Superior temporal gyrus (tissue), 1 donor: ENCODE measurements around the gene EMP1.
A peak's percentile ranks its signal among the peaks of the same experiment; 100 is the strongest.

ENCODE experiments used
- DNase-seq: peaks from one replicate; pipeline ENCODE4 v3.0.0-alpha.2; 2016; ENCODE audit errors: extremely low spot score

The EMP1 gene

DNA sequence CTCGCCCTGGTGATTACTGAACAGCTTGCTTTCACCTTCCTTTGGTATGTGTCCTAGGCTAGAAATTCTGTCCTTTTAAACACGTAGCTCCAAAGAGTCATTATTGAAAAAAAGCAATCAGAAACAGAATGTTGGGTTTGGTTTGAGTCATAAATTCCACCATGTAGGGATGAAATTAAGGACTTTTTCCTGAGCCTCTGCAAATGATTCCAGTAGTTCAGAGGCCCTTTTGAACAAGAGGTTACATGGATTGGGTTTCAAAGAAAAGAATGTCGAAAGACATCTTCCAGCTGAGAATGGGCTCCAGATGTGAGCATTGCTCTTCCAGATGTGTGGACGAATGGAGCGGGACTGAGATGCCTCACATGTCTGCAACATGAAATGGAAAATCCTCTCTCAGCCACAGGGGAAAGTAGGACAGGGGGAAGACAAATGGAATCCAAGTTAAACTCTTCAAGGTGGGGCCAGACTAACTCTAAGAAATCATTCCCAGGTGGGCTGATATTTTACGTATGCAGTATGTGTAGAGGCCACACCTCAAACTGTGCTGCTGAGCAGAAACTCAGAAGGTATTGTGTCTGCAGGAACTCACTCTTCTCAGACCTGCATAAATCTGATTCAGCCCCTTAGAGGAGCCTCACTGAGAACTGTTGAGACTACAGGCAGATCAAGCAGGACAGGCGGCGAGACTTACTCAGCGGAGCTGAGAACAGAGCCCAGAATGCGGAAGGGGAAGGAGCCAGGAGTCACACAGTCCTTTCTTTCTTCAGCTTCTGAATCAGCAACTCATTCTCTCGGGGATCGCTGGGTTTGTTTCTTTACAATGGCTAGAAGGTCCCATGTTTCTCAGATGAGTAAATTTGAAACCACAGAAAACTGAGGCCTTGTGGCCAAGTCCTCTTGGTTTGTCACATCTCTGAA lies 23.3 kb upstream of the EMP1 start:
- DNase-seq: peak; percentile 47

DNA sequence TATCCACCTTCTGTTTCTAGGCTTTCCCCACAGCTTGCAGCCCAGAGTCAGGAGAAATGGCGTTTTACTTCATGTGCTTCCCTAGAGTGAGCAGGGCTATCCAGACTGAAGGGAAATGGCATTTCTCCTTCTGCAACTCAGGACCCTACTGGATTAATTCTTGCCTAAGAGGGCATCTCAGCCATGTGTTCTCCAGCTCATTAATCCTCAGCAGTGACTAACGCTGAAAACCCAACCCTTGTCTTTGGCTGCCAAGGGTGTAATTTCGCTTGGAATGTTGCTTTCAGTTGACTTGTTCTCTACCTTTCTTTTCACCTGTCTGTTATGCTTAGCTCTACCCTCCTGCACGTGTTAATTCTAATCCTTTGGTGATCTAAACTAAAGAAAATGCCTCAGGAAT lies 21.0 kb upstream of the EMP1 start:
- no peak for DNase-seq

DNA sequence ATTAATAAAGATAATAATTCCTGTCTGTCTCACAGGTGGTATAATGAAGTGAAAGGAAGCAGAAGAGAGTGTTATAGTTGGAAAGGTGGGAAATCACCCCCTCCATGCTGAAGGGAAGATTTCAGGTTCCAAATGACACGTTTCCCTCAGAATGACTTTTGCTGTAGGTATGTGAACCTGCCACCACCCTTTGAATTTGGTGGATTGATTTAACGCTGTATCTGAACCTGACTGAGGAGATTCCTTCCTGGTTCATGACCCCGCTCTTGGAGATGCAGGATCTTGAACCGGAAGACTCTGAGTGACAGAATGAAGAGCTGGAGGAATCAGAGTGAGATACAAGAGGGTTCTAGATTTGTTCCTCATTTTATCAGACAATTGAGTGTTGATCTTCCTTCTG lies 20.3 kb upstream of the EMP1 start:
- DNase-seq: no peak

DNA sequence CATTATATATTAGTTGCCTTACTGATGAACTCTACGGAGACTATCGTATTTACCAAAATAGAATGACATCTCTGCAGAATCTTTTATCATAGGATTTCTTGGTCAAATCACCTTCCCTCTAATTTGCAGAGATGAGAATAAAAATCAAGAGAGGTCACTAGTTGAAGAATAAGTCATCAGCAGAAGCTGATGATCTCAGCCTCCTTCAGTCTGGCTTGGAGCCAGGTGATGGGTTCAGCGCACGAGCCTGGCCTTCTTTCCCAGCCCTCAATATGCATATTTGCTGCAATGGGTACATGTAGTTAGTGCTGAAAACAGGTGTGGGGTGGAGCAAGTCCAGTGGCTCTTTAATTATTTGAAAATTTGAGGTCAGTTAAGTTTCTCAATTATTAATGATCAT lies 19.2 kb upstream of the EMP1 start:
- no peak for DNase-seq

DNA sequence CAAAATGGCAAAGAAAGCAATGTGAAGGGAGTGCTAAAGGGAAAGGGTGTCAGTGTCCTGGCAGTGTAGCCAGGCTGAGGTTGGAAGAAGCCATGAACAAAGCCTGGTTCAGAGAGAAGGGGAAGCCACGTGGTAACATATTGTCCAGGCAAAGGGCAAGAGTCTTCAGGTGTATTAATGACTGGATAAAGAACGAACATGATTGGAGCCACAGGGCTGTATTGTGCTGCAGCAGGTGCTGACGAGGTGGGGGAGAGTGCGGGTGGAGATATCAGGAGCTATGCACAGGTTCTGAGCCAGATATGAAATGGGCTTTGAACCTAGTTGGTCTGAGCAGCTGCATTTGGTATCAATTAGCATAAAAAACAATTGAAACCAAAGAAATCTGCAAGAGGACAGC lies 18.6 kb upstream of the EMP1 start:
- no peak for DNase-seq

DNA sequence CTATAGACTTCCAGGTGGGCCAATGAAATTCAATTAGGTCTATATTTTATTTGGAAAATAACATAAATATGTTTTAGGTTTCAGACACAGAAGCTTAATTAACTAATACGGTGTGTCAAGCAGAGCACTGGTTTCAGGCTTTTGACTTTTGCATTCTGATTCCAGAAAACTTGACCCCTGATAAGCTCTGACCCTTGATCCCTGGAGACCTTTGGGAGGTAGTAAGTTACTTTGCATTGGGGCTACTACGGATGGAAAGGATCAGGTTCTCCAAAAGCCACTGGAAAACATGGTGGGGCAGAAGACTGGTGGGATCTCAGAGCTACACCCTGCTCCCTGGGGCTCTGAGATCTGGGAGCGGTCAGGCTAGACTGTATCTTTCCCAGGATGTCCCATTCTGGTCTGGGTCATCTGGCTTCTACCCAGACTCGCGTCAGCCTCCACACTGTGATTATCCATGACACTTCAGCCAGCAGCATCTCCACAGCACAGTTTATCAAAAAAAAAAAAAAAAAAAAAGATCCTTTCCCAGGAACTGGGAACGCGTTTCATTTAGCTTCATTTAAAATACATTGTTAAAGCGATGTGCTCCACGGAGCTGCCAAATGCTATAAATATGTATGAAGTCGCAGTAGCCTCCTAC lies 17.8 kb upstream of the EMP1 start:
- no peak for DNase-seq

DNA sequence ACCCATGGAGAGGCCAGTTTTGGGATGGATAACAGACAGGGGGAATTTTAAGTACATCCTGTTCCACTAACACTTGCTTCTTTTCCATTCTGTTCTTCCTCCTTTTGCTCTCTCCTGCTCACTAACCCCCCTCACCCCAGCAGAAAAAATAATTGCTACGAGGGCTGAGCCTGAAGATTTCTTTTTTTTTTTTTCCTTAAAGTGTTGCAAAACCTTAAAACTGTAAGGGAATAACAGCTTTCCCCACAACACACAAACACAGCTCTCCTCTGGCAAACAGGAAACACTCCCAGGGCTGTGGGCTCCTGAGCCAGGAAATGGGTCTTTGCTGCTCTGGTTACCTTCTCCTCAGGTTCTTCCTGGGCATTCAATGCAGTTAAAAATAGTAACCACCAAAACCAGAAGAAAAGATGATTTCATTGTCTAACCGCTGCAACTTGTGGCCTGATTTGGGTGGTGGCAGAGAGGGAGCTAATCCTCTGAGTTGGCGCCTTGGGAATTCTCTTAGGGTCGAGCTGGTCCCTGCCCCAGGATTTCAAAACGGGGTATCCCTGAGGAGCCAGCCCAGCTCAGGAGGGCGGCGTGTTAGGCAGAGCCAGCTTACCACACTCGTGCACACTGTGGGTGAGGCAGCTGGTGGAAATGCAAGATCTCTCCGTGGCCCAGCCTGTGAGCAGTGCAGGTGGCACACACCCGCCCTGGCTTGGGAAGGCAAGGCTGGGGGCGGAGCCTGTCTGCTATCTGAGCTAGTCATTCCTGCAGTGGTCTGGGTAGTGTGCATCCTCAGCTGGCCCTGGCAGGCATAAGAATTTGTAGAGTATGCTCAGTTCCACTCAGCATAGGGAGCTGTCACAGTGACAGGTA lies 17.1 kb upstream of the EMP1 start:
- peak; percentile 76 for DNase-seq

DNA sequence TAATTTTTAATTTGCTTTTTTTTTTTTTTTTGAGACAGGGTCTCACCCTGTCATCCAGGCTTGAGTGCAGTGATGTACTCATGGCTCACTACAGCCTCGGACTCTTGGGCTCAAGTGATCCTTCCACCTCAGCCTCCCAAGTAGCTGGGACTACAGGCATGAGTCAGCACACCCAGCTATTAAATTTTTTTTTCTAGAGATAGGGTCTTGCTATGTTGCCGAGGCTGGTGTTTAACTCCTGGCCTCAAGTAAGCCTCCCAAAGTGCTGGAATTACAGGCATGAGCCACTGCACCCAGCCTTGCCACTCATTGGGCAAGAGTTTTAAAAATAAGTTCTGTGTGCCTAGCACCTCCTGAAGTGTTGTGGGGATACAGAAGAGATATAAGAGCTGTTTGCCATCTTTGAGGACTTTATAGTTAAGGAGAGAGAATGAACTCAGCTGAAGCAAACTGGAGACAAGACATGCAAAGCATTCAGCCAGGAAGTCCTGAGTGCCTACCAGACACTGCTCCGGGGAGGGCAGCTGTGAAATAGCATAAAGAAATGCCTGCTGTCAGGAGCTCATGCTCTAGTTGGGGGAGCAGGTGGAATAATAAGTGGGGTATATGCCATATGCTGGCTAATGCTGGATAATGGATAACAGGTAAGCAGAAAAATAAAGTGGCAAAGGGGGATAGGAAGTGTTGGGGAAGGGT lies 15.0 kb upstream of the EMP1 start:
- no peak for DNase-seq

DNA sequence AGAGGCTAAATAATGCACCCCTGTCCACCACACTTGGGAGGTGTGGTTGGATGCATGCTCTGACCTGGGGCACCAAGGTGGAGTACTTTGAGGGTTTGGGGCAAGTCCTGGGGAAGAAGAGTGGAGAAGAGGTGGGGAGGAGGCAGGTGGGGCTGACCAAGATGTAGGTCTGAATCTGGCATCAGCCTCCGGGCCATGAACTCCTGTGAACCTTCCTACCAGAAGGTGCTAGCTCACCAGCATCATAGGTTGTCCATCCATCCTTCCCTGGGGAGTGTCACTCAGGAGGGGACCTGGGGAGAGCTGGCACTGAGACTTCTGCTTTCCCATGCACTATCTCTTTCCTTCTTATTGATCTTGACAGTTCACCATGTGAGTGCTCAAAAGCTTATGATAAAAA lies 13.6 kb upstream of the EMP1 start:
- DNase-seq: no peak

DNA sequence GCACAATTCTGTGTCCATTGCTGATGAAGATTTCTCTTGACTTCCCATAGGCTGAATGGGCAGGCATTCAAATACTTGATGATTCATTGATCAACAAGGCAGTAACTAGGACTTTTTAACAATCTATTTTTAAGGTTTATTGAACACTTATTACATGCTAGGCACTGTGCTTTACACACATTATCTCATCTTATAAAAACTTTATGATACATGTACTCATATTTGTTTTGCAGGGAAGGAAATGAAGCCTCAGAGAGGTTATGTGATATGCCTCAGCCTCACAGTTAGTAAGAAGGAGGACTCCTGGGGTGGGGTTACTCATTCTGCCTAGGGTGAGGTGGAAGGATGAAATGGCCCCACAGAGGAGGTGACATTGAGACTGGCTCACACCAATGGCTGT lies 12.9 kb upstream of the EMP1 start:
- DNase-seq: no peak

DNA sequence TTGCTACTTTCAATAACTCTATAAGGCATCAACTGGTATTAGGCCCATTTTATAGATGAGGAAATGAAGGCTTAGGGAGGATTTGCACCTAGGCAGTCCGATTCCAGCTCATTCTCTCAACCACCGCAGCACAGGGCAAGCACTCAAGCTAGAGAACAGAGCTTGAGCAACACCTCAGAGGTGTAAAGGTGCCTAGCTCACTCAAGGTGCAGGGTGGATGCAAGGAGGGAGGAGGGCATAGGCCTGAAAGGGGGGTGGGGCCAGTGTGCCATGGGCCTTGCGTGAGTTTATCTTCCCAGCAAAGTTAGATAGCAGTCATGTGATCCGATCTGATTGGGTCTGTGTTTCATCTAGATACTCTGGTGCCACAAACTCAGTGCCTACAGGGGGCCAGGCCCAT lies 10.2 kb upstream of the EMP1 start:
- no peak for DNase-seq

DNA sequence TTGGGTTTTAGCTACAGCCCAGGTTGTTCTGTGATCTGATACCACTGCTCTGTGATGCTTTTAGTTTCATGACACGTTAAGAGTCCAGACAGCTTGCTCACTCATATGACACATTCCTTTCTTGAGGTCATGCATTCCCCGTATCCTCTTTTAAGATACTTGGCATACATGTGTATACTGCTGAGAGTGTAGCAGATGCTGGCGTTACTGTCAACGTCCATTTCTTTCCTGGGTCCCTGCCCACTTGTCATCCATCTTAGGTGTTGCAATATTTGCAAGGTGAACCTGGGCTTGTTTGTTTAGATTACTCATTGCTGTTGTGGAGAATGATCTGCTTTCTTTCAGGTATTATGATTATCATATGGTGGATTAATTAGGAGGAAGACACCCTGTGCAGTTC lies 9.1 kb upstream of the EMP1 start:
- no peak for DNase-seq

DNA sequence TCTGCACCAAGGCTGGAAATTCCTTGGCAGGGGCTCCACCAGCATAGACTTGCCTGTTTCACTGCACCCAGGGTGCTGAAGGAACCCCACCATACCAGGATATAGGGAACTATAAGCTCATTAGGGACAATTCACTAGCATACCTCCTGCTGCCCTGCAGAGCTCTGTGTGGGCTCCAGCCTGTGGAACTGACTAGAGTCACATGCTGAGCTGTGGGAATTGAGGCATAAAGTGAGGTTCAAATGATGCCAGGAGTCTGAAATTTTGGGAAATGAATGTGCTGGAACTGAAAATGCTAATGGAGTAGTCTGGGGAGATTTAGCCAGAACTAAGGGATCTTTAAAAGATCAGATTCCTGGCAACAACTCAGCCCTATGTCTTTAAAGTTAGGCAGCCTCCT lies 7.3 kb upstream of the EMP1 start:
- DNase-seq: no peak

DNA sequence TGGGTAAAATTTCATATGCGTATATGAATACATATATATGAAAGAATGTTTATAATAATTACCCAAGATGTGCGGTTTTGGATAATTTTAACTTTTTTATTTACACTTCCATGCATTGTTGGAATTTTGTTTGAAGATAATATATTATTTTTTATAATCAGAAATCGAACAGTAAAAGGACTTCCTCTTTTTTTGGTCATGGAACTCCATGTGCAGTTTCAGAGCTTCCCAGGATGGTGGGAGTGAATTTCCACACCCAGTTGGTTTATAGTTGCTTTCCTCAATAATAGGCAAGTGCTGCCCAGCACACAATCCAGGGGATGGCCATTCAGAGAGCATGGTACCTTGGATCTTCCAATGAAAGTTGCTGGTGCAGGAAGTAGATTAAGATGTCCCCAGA lies 6.3 kb upstream of the EMP1 start:
- no peak for DNase-seq

DNA sequence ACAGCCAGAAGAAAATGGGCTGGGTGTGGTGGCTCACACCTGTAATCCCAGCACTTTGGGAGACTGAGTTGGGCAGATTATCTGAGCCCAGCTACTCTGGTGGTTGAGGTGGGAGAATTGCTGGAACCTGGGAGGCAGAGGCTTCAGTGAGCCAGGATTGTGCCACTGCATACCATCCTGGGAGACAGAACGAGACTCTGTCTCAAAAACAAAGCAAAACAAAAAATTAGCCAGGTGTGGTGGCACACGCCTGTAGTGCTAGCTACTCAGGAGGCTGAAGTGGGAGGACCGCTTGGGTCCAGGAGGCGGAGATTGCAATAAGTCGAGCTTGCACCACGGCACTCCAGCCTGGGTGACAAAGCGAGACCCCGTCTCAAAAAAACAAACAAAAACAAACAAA lies 3.8 kb upstream of the EMP1 start:
- DNase-seq: no peak

DNA sequence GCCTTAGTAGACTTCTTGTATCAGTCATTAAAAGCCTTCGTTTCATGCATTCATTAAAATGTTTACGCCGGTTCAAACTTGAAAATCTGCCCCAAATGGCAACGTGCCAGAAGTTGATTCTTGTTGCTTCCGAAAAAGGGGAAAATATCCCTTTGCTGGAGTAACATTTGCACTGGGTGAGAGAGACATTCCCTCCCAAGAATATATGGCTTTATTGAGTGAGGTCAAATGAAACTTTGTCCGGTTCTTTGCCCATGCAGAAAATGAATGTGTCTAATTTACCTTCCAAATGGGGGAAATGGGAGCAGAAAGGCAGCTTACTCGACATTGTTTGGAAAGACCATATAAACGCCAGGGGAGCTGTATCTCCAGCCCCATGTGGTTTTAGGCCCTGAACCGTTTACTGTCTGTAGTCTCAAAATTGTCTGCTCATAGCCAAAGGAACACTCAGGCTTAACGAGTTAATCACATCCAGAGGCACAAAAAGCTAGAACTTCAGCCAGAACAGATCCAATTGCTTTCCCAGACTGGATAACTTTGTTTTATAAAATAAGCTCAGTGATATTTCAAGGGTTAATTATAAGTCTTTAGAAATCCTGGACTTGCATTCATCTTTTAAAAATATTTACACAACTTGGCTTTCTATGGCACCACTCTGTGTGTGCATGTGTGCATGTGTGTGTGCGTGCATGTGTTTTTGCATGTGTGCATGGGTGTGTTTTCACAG lies 2.9 kb upstream of the EMP1 start:
- DNase-seq: no peak

DNA sequence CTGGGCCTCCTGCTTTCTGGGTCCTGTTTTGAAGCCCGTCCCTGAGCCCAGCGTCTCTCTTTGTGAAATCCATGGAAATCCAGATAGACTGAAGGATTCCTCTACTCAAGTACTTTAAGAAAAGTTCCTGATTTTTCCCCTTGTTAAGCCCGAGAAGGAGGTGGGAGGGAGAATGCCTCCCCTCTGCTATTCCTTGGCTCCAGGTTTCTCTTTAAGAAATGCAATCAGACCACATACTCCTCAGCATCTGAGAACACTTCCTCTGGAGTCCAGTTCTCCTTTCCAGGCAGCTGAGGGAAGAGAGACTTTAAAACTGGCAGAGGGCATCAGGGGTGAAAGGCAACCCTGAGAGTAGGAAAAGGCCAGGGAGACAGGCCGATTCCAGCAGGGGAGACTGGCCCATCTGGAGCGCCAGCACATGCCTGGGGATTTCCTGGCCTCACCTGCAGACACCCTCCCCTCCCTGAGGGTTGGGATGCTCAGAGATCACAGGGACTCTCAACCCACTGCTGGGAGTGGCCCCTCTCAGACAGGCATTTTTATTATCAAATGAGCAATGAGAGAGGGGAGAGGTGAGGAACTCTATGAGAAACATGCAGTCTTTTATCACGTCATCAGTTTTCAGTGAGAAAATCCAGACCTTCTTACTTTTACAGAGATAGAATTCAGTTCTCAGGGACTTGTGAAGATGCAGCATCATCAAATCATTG lies 2.0 kb upstream of the EMP1 start:
- no peak for DNase-seq

DNA sequence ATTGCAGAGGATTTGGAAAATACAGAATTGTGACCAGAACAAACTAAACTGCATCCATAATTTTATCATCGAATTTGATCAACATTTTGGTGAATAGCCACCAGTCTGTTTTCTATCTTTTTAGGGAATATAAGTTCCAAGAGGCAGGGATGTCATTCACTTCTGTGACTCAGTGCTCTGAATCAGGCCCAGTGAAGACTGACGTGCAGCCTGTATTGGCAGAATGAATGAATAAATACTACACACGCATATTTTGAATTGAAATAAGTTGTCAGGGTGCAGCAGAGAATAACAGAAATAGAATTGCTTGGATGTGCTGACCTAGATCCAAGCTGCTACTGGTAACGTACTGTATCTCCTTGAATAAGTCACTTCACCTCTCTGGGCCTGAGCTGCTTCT lies 1.3 kb upstream of the EMP1 start:
- no peak for DNase-seq

DNA sequence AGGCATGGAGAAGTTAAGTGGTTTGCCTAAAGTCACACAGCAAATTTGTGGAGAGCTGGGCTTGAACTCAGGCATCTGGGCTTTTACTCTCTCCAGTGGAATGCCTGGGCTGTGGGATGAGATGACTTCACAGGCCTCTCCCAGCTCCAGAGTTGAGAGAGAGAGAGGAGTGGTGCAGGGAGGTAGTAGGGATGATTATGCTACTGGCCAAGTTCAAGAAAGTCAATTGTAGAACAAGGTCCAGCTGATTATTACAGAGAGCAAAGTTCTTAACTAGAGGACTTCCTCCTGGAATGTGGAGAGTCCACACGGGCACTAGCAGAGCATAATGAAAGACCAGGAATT lies 769 bp upstream of the EMP1 start:
- DNase-seq: no peak

DNA sequence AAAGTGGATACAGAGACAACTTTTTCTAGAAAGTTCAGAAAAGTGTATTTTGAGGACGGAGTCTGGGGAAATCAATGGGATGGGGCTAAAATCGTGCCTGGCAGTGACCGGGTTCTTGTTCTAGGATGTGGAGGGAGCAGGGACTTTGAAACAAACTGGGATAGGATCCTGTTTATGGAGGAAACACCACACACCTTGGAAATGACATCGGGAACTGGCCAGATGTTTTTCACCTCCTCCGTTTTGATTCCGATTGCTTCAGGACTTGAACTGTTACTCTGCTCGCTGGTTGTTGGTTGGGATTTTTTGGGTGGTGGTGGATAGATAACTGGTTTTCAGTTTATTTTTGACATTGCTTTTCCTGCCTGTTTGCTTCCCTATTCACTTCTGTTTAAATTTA lies 506 bp downstream of the EMP1 start:
- DNase-seq: no peak
